SH-SY5Y (cell line): Measurements from ENCODE around the gene GMCL2.

ENCODE experiments used
- GATA2 ChIP-seq: IDR thresholded peaks from 2 replicates; pipeline ENCODE4 v1.6.1; 2011; ENCODE audit warnings: mild to moderate bottlenecking, low read depth, low read length
- GATA3 ChIP-seq: IDR thresholded peaks from 2 replicates; pipeline ENCODE4 v1.6.1; 2011; ENCODE audit warnings: low read depth, mild to moderate bottlenecking, low read length, moderate library complexity

DNA sequence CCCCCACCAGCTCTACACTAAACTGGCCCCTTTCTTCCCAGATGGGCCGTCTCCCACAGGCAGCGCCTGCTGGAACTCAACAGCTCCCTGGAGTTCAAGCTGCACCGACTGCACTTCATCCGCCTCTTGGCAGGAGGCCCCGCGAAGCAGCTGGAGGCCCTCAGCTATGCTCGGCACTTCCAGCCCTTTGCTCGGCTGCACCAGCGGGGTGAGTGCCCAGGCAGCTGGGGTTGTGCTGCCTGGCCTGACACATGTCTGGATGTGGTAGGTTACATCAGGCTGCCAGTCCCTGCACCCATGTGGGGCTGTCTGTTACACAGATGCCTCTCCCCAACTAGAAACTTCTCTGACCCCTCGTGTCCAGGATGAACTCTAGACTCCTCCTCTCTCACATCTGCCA, 43.3 kb downstream of the GMCL2 start:
- TF ChIP-seq GATA2, result no peak
- TF ChIP-seq GATA3, result no peak
